Neural cell (in vitro differentiated cells): ENCODE results near the gene TTYH1.

Experiments
- CTCF ChIP-seq: fragments of 450-650 bp; IDR thresholded peaks from 2 replicates; pipeline ENCODE4 v1.5.1; 2014; ENCODE audit warnings: antibody characterized with exemption, mild to moderate bottlenecking, moderate library complexity; ENCODE audit not compliant: poor library complexity, severe bottlenecking
- EP300 ChIP-seq: fragments of 450-650 bp; conservative IDR thresholded peaks from 2 replicates; pipeline ENCODE4 v1.6.1; 2014; ENCODE audit warnings: antibody characterized with exemption, mild to moderate bottlenecking, moderate library complexity; ENCODE audit not compliant: poor library complexity, severe bottlenecking
- REST ChIP-seq: IDR thresholded peaks from 2 replicates; pipeline ENCODE4 v1.6.1; 2012; ENCODE audit warnings: borderline replicate concordance
- SMC3 ChIP-seq: fragments of 450-650 bp; conservative IDR thresholded peaks from 2 replicates; pipeline ENCODE4 v1.6.1; 2014; ENCODE audit warnings: antibody characterized with exemption, mild to moderate bottlenecking, moderate library complexity; ENCODE audit not compliant: poor library complexity
- TAF1 ChIP-seq: IDR thresholded peaks from 2 replicates; pipeline ENCODE4 v1.6.1; 2012; ENCODE audit warnings: low read depth

GRCh38 chr19:54431255-54431838 is 16.1 kb downstream of the TTYH1 start:
- TF ChIP-seq CTCF (no peak), SMC3 (no peak), TAF1 (no peak), REST (no peak), EP300 (no peak)
